Loucy (cell line): ENCODE measurements around the gene PRICKLE2.

ENCODE experiments used
- H2AFZ ChIP-seq: fragments of 200-600 bp; sonication (generic); 2 replicates; pipeline ENCODE4 v1.6.0; 2016; ENCODE audit warnings: antibody characterized with exemption, mild to moderate bottlenecking, low read length, moderate library complexity
- H3F3A ChIP-seq: fragments of 200-600 bp; 2 replicates; pipeline ENCODE4 v1.6.0; 2016; ENCODE audit warnings: antibody characterized with exemption, low read depth, mild to moderate bottlenecking
- H3K27me3 ChIP-seq: fragments of 200-600 bp; sonication (generic); 2 replicates; pipeline ENCODE4 v1.6.1; 2014; ENCODE audit warnings: low read length, mild to moderate bottlenecking; ENCODE audit not compliant: insufficient read depth, poor library complexity, severe bottlenecking
- H3K36me3 ChIP-seq: fragments of 200-600 bp; sonication (generic); 2 replicates; pipeline ENCODE4 v1.6.1; 2016; ENCODE audit warnings: low read length; ENCODE audit not compliant: insufficient read depth
- H3K4me1 ChIP-seq: fragments of 200-600 bp; sonication (generic); 2 replicates; pipeline ENCODE4 v1.5.1; 2014; ENCODE audit warnings: low read length, mild to moderate bottlenecking; ENCODE audit not compliant: insufficient read depth, poor library complexity, severe bottlenecking
- H3K4me2 ChIP-seq: fragments of 200-600 bp; sonication (generic); 2 replicates; pipeline ENCODE4 v1.6.0; 2014; ENCODE audit warnings: antibody characterized with exemption, low read length, low read depth, mild to moderate bottlenecking; ENCODE audit not compliant: poor library complexity, severe bottlenecking
- H3K4me3 ChIP-seq: fragments of 200-600 bp; sonication (generic); 2 replicates; pipeline ENCODE4 v1.5.1; 2014; ENCODE audit warnings: low read length, mild to moderate bottlenecking, mixed read lengths; ENCODE audit not compliant: poor library complexity, severe bottlenecking
- H3K79me2 ChIP-seq: fragments of 200-600 bp; sonication (generic); 2 replicates; pipeline ENCODE4 v1.6.1; 2014; ENCODE audit warnings: low read length; ENCODE audit not compliant: insufficient read depth
- H3K9ac ChIP-seq: fragments of 200-600 bp; sonication (generic); 2 replicates; pipeline ENCODE4 v1.6.0; 2014; ENCODE audit warnings: mild to moderate bottlenecking, low read depth, low read length, moderate library complexity; ENCODE audit not compliant: poor library complexity, severe bottlenecking
- H3K9me2 ChIP-seq: fragments of 200-600 bp; sonication (generic); replicated peaks from 2 replicates; pipeline ENCODE4 v1.6.1; 2016; ENCODE audit warnings: low read depth, low read length, mixed read lengths
- H3K9me3 ChIP-seq: fragments of 200-600 bp; sonication (generic); 2 replicates; pipeline ENCODE4 v1.6.1; 2014; ENCODE audit warnings: mild to moderate bottlenecking, antibody characterized with exemption, low read length, low read depth; ENCODE audit not compliant: insufficient read depth
- H4K20me1 ChIP-seq: fragments of 200-600 bp; sonication (generic); 2 replicates; pipeline ENCODE4 v1.6.0; 2014; ENCODE audit warnings: antibody characterized with exemption, low read length, mild to moderate bottlenecking; ENCODE audit not compliant: insufficient read depth, poor library complexity, severe bottlenecking
- CTCF ChIP-seq: fragments of 200-600 bp; sonication (generic); conservative IDR thresholded peaks from 2 replicates; pipeline ENCODE4 v1.5.1; 2014; ENCODE audit warnings: mild to moderate bottlenecking, antibody characterized with exemption, low read length
- EZH2phosphoT487 ChIP-seq: fragments of 200-600 bp; IDR thresholded peaks from 2 replicates; pipeline ENCODE4 v1.6.1; 2018; ENCODE audit warnings: antibody characterized with exemption, mild to moderate bottlenecking, moderate library complexity, borderline replicate concordance

Gene PRICKLE2

GRCh38 chr3:64046996-64047594 is 178.2 kb downstream of the PRICKLE2 start:
- Histone ChIP-seq H2AFZ (no peak overlapping the region), H3K36me3 (no peaks in the 10 kb centered on the region), H3K79me2 (no peaks in the 10 kb centered on the region), H3K4me3 (no peak overlapping the region), H3K4me1 (no peaks in the 10 kb centered on the region), H4K20me1 (no peaks in the 10 kb centered on the region), H3K27me3 (no peaks in the 10 kb centered on the region), H3K9ac (no peak overlapping the region), H3K9me3 (no peaks in the 10 kb centered on the region), H3K4me2 (no peak overlapping the region), H3F3A (no peaks in the 10 kb centered on the region), H3K9me2 (no peaks in the 10 kb centered on the region)
- TF ChIP-seq CTCF (no peak), EZH2phosphoT487 (no peak)

- Histone ChIP-seq H3K4me1 (no peaks in the 10 kb centered on the region), H3K27me3 (no peaks in the 10 kb centered on the region), H3K4me2 (no peak overlapping the region), H3K36me3 (no peaks in the 10 kb centered on the region), H2AFZ (no peak overlapping the region), H3F3A (no peaks in the 10 kb centered on the region), H3K4me3 (no peak overlapping the region), H3K9me2 (no peaks in the 10 kb centered on the region), H4K20me1 (no peaks in the 10 kb centered on the region), H3K79me2 (no peaks in the 10 kb centered on the region), H3K9me3 (no peaks in the 10 kb centered on the region), H3K9ac (no peak overlapping the region)
- TF ChIP-seq EZH2phosphoT487, result no peak
- TF ChIP-seq CTCF, result no peak
Observed at GRCh38 chr3:64046592-64046991, 178.7 kb downstream of the PRICKLE2 start.

GRCh38 chr3:64042952-64043351 is 182.3 kb downstream of the PRICKLE2 start:
- H3K4me2 ChIP-seq, result no peak overlapping the region

More at GRCh38 chr3:64042952-64043351, 182.3 kb downstream of the PRICKLE2 start:
- Histone ChIP-seq H4K20me1 (no peaks in the 10 kb centered on the region), H3K4me1 (no peaks in the 10 kb centered on the region), H3F3A (no peaks in the 10 kb centered on the region), H3K27me3 (no peaks in the 10 kb centered on the region), H3K4me3 (no peak overlapping the region), H3K9ac (no peak overlapping the region), H3K9me3 (no peaks in the 10 kb centered on the region), H3K79me2 (no peaks in the 10 kb centered on the region), H3K36me3 (no peaks in the 10 kb centered on the region), H2AFZ (no peak overlapping the region), H3K9me2 (no peaks in the 10 kb centered on the region)
- TF ChIP-seq EZH2phosphoT487 (no peak), CTCF (no peak)
